HG03045 (cell line): ENCODE measurements around the gene CCDC149.

Source experiments
- ATAC-seq: cut with Tn5 transposase; IDR thresholded peaks from one replicate; pipeline ENCODE4 v1.9.1; 2021; ENCODE audit warnings: mild to moderate bottlenecking, moderate library complexity; ENCODE audit not compliant: unreplicated experiment

CCDC149 gene

DNA sequence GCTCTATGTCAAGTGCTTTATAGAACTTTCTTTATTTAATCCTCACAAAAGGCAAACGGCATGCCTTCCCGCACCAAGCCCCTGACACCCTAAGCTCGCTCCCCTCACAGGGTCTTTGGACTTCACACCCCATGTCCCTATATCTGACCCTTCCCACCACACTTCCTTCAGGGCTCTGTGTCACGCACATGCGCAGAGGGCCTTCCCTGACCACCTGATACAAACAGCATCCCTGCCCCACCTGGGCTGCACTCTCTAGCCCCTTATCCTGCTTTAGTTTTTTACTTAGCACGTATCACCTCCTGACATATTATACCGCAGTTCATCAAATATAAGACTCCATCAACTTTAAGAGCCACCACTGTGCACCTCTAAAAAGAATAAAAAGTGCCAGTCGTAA, 67.7 kb downstream of the CCDC149 start:
- ATAC-seq, result no peak

DNA sequence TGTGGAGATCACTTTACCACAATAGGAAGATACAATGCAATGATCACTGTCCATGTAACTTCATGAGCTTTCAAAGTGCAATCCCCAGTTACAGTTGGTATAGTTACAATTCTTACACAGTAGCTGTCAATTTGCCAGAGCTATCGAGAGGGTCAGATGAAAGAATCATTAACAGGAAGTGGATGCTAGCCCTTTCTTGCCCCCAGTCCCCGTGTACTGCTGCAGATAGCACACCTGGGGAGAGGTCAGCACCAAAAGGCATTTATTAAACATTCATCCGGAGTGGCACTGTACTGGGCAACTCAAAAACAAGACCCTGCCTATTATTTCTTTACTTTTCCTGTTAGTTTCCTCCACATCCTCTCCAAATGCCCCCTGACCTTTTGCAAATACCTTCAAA, 69.7 kb downstream of the CCDC149 start:
- ATAC-seq, result no peak

DNA sequence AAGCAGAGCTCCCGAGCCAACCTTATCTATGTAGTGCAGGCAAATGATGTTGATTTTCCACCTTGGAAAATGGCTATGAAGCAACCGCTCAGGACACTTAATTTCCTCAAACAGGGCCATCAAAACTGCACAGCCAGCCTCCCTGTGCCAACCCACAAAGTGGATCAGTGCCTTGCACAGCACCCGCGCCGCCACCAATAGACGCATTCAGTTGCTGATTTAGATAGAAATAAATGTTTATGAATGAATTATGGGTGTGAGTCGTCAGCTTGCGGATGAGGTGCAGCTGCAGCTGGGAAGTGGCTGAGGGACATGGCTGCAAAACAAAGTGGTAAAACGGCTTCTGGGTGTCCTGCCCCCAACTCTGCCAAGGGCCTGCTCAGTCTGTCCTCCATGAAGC, 70.5 kb downstream of the CCDC149 start:
- no peak for ATAC-seq

DNA sequence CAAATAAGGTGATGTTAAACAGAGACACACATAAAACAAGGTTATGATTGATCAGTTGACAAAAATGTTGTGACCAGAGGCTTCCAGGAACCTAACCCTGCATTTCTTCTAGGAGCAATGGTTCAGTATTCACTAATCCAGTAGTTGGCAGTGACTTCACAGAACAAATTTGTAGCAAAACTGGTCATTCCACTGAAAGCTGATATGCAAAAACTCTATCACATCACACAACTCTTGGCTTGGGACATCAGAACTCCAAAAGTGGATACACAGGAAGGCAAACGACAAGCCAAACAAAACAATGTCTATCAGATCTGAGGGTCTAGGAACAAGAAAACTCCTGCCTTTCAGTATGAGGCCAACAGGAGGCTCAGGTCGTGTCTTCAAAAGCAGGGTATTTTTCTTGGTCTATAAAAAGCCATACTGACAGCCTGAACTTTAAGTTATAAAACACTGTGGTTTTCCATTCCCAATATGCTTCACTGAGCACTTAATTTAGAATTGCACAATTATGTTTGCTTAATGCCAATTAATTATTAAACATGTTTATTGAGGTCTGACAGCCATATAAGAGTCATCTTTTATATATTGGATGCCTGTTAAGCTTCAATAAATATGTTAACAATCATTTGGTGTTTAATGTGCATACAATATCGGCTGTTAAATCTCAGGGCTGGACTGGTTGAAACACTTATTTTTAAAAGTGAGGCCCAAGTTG, 71.9 kb downstream of the CCDC149 start:
- no peak for ATAC-seq

DNA sequence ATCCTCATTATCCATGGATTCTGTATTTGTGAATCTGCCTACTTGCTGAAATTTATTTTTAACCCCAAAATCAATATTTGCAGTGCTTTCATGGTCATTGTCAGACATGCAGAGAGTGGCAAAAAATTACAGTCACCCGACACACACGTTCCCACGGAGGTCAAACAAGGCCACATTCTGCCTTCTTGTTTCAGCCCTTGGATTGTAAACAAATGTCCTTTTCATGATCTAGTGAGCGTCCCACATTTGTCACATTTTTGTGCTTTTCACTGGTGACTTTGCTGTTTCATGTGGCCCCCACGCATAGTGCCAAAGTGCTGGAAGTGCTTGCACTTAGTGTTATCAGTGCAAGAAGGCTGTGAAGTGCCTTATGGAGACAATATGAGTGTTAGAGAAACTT, 72.5 kb downstream of the CCDC149 start:
- ATAC-seq, result no peak

DNA sequence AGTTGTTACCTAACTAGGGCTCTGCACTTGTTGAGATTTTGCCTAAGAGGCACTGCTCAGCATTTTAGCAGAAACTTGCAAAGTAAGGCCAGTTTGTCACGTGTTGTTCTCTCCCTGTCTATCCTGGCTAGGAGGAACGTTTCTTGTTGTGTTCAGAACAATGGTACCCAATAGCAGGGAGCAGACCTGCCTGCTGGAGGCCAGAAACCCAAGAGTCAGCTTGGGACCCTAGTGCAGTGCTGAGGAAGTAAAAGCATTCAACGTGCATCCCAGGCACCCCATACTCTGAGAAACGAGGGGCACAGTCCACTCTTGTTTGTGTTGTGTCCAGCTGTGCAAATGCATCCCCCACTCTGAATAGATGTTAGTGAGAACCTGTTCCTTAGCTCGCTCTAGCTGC, 75.1 kb downstream of the CCDC149 start:
- no peak for ATAC-seq

DNA sequence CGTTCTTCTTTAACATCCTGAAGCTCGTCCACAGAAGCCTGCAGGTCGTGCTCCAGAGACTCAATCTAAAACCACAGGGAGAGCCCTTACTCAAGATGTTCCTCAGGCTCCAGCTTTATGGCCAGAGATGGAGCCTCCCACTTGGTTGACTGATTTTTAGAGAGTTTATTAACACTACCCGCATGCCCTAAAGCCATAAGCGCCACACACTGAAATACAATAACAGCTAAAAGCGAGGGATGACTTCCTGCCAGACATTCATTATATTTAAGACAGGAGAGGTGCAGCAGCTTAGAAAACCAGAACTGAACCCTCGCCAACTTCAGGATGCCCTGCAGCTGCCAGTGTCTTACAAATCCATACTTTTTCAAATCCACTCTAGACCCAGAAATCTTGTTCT, 75.5 kb downstream of the CCDC149 start:
- no peak for ATAC-seq

DNA sequence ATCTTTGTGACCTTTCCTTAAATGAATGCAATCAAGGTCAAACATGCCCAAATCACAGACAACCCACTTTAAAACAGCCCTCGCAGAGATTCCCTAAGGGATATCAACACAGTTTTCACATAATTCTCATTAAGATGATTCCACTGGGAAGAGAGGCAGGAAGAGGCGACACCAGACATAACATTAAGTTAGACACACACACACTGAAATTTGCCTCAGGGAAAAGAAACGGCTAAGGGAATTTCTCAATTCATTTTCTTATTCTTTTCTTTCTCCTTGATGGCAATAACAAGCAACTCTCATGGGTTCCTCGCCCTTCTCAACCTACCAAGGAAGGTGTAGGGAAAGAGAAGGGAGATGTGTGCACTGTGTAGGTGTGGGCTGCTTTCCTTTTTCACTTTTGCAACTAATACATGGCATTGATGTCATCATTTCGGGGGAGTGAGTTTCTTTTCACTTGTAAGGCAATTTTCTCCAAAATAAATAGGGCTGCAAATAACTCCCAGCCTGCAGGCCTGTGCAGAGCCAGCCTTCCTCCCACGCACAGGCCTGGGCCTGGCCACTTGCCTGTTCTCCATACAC, 76.1 kb downstream of the CCDC149 start:
- no peak for ATAC-seq

DNA sequence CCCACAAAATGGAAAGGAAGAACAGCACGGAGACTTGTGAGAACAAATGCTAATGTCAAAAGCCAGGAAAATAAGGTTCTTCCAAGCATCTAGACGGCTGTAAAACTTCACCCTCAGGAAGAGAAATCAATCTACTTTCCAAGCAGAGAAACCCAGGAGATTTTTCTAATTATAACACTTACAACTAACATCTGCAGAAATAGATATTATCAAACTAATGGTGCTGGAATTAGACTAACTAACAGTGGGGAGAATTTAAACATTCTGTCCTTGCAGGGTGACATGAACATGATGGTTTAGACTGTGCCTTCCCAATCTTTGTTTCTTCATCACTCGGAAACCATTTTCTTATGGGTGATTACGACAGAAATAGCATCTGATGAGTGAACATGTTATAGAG, 77.1 kb downstream of the CCDC149 start:
- ATAC-seq, result no peak

DNA sequence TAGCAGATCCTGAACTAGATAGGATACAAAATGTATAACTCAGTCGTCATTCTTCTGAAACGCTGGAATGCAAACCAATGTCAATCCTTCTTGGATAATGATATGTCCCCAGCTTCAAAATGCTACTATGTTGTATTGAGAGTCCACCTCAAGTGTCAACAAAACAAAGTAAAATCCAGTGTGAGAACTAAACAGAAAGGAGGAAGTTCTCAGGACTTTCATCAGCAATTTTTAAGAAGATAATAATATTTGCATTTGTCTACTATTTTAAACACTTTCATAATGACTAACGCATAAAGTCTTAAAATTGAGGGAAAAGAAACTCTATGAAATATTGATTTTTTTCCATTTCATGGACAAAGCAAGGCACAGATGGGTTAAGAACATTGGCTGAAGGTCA, 81.2 kb downstream of the CCDC149 start:
- no peak for ATAC-seq

DNA sequence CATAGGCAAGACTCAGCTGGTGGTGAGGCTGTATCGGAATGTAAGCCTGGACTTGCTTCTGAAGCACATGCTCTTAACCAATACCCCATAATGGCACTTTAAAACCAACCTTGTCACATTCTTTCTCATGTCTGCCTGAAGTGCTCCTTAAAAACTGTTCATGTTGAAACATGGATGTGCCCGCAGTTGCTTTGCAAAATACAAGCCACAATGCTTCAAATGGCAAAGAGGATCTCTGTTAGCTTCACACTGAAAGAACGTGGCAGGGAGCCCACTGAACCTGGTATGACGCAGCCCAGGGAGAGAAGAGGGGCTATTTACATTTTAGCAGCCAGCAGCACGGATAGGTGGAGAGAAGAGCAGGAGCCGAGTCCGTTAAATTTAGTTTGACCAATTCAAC, 88.1 kb downstream of the CCDC149 start:
- ATAC-seq, result no peak

DNA sequence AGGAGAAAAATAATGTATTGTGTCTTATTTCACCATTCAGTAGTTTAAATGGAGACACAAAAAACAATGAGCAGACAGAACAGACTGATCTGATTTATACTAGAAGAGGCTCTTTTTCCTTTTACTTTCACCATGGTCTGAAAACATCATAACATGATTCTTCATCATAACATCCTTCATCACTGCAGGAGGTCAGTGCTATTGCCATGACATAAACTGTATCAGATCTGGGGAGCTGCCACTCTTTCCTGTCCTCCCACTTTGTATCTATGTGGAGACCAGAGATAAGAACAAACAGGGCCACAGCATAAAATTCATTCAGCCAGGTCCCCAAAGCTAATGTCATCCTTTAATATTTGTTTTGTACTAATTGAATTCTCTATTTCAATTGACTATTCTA, 92.3 kb downstream of the CCDC149 start:
- ATAC-seq, result no peak

DNA sequence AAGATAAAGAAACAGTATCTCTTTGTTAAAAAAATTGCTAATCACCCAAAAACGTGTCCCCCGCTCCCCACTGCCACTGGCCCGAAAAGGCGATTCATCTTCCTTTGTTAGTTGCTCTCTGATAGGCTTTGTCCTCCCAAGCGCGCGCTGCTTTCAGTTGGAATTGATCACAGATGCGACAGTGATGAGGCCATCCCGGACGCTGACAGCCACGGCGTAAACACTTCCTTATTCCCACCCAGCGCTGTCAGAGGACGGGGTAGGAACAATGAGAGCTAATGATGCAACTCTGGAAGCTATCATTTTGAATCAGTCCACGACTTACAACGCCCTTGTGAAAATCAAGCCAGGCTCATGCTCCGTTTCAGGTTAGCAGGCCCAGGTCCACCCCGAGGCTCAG, 96.0 kb downstream of the CCDC149 start:
- ATAC-seq, result no peak

DNA sequence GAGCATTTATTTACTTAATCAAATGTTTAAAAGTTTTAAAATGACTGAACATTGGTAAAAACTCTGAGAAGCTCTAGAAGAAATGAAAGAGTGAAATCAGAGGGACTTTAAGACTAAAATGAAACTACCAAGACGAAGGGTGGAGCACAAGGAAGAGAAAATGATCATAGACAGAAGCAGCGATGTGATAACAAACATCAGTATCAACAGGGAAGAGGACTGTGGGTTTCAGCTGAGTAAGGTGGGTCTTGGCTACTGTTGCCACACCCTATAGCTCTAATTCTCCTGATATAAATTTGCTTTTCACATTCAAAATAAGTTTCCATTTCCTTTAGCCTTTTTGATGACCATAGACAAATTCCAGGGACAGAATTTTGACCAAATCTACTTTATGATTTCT, 99.1 kb downstream of the CCDC149 start:
- ATAC-seq, result no peak

DNA sequence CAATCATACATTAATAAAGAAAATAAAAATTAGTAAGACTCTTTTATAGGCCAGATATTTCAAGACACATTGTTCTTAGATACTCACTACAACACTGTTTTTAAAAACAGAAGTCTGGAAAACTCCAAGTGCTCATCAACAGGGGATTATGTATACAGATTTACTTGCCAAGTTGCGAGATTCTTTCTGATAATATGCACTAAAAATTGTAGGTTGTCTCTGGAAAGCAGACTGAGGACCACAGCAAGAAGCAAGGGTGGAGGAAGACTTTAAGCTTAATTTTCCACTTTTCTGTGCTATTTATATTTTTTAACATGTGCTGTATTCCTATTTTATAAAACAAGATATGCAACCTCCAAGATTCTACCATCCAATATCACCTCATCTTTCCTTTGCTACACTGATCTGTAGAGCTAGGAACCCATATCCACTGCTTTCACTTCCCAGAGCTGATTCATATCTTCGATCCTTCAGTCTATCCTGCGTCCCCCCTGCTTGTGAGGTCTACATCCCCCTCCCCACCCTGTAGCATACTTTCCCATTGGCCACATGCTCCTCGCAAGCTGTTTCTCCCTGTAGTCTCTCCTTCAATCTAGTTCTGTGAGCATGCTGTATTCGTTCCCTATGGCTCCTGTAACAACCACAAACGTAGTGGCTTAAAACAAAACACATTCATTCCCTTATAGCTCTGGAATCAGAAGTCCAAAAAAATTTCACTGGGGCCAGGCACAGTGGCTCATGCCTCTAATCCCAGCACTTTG, 101.8 kb downstream of the CCDC149 start:
- no peak for ATAC-seq

DNA sequence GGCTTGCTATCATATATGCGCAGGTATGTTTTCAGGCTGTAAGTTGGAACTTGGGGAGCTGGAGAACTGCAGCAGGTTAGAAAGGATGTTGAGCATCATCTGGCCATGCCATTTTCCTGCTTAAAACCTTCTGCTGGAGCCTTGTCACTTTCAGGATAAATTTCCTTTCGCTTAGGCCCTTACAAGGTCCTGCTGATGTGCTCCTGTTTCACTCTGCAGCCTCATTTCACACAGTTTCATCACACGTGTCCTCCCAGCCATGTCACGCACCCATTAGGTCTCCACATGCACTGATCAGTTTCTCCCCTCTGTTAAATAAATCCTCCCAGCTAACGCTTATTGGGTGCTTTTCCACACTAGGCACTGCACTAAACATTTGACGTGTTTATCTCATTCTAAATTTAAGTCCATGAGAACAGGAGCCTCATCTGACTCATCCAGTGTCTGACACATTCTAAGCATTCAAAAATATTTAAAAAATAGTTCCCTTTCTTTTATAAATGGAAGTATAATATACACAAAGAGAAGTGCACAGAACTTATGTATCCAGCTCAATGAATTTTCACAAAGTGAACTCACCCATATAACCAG, 102.9 kb downstream of the CCDC149 start:
- ATAC-seq, result no peak

DNA sequence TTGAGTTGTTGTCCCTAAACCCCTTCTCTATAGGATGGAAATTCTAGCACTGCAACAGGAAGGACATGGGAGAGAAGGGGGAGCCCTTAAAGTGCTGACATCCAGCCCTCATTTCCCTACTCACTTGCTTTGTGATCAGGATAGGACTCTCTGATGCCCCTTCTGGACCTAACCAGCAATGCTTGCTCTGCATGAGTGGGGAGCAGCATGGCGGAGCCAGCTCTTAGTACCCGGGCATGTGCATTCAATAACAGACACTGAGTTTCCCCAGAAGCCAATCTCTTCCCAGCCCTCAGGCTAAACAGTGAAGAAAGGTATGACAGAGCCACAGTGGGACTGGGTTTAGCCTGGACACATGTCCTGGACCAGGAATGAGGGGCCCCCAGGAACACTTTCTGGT, 103.5 kb downstream of the CCDC149 start:
- no peak for ATAC-seq

DNA sequence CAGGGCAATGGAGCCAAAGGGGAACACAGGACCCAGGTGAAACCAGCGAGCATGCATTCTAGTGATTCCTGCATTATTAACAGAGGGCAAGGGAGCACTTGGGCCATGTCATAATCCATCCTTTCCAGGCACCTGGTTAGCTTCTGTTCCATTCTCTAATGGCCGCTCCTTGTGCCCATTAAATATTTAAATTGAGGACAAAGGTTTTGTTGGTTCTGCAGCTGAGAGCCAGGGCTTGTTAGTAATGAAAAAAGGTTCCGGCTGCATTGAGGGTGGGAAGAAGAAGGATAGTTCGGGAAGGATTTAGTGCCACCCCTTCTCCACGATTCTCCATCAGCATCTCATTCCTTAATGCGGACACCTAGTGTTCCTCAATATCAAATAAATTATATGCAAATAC, 103.9 kb downstream of the CCDC149 start:
- ATAC-seq, result no peak

DNA sequence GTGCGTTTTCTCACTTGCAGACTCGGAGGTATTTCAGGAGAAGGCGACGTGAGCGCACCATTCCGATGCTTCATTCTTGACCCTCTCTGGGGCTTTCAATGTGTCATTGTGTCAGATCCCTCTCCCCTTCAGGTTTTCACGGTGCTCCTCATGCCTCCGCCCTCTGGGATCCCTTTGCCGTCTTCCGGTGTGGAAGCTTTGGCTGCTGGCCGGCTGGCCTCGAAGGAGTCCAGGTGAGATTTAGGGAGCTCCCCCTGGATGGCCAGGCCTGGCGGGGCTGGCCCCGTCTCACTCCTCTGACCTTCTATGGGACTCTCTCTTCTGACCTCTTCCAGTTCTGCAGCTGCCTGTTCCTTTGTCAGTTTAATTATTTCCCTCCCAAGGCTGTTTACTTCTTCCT, 104.6 kb downstream of the CCDC149 start:
- ATAC-seq, result no peak

DNA sequence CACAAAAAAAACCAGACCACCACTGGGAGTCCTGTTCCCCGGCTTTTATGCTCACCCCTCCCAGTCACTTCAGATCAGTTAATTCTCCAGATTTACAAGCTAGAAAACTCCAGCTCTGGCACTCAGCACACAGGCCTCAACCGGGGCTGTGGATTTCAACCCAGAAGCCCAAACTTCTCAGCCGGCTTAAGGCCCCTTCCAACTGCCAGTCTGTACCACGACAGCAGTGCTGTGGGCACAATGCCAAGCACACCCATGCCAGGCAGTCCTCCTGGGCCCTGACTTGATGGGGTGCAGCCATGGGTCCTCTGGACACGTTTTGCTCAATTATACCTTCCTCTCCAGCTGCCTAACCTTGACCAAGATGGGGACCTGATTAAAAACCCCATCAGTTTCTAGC, 105.2 kb downstream of the CCDC149 start:
- ATAC-seq, result no peak

DNA sequence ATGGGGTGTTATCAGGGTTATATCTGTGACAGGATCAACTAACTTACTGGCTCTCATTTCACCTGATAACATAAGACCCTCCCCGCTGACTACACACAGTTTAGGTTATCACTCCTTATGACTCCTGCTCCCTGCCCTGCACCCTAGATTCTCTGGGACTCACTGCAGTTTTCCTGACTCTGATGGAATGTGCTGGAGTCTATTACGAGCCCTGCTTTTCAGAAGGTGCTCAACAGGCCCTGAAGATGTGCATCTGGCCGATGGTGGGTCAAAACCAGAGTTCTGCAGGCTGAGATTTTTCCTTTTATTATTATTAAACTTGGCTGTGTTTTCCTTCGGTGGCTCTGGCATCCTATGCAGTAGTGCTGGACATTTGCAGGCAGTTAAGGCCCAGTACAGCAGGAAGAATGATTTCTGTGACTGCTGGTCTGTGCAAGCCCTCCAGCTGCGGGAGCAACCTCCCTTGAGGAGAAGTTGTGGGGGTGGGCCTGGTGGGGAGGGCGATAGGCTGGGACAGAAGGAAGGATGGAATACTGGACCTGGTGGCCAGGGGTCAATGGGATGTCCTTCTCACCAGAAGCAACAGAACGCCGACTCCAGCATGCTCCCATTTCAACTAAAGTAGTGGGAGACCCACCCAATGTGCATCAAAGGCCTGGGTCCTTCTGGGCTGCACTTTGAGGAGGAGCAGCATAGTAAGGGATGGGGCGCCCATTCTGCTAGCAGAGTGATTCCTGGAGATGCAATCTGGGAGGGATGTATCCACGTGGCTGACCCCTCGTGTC, 106.4 kb downstream of the CCDC149 start:
- no peak for ATAC-seq
